Amniotic stem cell (primary cell): ENCODE results near the gene ADORA2B.
A peak's percentile ranks its signal among the peaks of the same experiment; 100 is the strongest.

Source experiments
- DNase-seq: peaks from one replicate; lab custom pipeline; 2025; lab: John Stamatoyannopoulos, UW

The ADORA2B gene

GRCh38 chr17:15996322-15996721 lies 51.4 kb downstream of the ADORA2B start:
- no peak for DNase-seq

GRCh38 chr17:15998031-15998562 lies 53.2 kb downstream of the ADORA2B start:
- DNase-seq, result no peak

GRCh38 chr17:15999141-15999973 lies 54.4 kb downstream of the ADORA2B start, which contains the start of the genes TTC19 and ZSWIM7:
TSS of gene TTC19 (plus strand) at chr17:15999824. CDS start at chr17:15999849, 25 bp downstream.
TSS of gene ZSWIM7 (minus strand) at chr17:15999704. CDS start at chr17:15999594, 110 bp downstream.
- peak; percentile 87 for DNase-seq

- DNase-seq, result peak; percentile 17
These were observed 55.3 kb downstream of the ADORA2B start for GRCh38 chr17:15999974-16000827.

GRCh38 chr17:16001226-16001897 lies 56.4 kb downstream of the ADORA2B start:
- DNase-seq, result no peak

GRCh38 chr17:16002708-16003260 lies 57.9 kb downstream of the ADORA2B start:
- no peak for DNase-seq

- DNase-seq, result no peak
These were observed 58.9 kb downstream of the ADORA2B start for GRCh38 chr17:16003841-16004240.

- DNase-seq, result no peak
These were observed 60.7 kb downstream of the ADORA2B start for GRCh38 chr17:16005636-16006035.

GRCh38 chr17:16007439-16007838 lies 62.5 kb downstream of the ADORA2B start:
- DNase-seq, result no peak

- peak; percentile 28 for DNase-seq
These were observed 69.0 kb downstream of the ADORA2B start for GRCh38 chr17:16013943-16014407.

GRCh38 chr17:16019347-16019746 lies 74.4 kb downstream of the ADORA2B start:
- DNase-seq, result no peak

- no peak for DNase-seq
These were observed 79.0 kb downstream of the ADORA2B start for GRCh38 chr17:16023881-16024280.

- DNase-seq, result no peak
These were observed 80.3 kb downstream of the ADORA2B start for GRCh38 chr17:16025202-16025601.
